ENCODE results near the gene SLC1A2.

SLC1A2 gene

DNA sequence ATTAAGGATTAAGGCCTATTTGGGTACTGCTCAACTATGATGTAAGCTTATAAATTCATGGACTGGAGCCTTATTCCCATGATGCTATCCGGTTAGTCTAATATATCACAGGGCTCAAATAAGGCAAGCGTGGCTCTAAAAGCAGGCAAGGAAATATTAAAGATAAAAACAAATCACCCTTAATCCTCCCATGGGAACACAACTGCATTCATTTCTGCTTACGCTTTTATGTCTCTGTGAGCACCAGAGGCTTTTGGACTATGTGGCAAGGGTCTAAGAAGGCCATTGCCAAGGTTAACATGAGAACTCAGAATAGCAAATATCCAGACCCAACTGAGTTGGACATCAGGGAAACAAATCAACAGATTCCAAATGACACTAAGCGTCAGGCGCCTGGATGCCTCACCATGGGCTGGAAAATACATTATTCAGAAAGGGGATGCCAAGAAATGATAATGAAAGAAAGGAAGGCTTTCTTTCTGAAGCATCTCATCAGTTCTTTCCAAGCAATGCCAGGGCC is 138.1 kb downstream of the SLC1A2 start:
- Histone ChIP-seq H3K4me1 (no peaks in the 10 kb centered on the region), H3K27me3 (no peaks in the 10 kb centered on the region), H3K9me3 (no peaks in the 10 kb centered on the region), H3K4me3 (ENCODE audit: low read depth, low read length) (no peak overlapping the region), H3K36me3 (no peaks in the 10 kb centered on the region)
- no peak for DNase-seq
- TF ChIP-seq, protein P1, sequence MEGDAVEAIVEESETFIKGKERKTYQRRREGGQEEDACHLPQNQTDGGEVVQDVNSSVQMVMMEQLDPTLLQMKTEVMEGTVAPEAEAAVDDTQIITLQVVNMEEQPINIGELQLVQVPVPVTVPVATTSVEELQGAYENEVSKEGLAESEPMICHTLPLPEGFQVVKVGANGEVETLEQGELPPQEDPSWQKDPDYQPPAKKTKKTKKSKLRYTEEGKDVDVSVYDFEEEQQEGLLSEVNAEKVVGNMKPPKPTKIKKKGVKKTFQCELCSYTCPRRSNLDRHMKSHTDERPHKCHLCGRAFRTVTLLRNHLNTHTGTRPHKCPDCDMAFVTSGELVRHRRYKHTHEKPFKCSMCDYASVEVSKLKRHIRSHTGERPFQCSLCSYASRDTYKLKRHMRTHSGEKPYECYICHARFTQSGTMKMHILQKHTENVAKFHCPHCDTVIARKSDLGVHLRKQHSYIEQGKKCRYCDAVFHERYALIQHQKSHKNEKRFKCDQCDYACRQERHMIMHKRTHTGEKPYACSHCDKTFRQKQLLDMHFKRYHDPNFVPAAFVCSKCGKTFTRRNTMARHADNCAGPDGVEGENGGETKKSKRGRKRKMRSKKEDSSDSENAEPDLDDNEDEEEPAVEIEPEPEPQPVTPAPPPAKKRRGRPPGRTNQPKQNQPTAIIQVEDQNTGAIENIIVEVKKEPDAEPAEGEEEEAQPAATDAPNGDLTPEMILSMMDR (IDR thresholded peaks at IDR 0.05; ENCODE audit: low read depth, low read length): no peak

DNA sequence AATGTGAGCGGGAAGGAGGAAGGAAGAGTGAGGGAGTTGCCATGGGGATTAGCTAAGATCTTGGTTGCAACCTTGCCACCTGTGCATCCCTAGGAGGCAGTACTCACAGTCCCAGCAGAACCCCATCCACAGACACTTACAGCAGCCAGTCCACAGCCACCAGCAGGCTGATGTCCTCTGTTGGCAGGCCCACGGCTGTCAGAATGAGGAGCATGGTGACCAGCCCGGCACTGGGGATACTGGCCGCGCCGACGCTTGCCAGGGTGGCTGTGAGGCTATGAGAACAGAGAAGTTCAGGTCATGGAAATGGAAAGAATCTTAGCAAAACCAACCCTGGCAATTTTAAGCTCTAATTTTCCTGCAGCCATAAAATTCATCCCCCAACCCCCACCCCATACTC is 138.6 kb downstream of the SLC1A2 start:
- Histone ChIP-seq H3K4me1 (no peaks in the 10 kb centered on the region), H3K4me3 (ENCODE audit: low read depth, low read length) (no peak overlapping the region), H3K27me3 (no peaks in the 10 kb centered on the region), H3K36me3 (no peaks in the 10 kb centered on the region), H3K9me3 (no peaks in the 10 kb centered on the region)
- no peak for DNase-seq
- TF ChIP-seq, protein P1 (IDR thresholded peaks at IDR 0.05; ENCODE audit: low read depth, low read length): no peak

DNA sequence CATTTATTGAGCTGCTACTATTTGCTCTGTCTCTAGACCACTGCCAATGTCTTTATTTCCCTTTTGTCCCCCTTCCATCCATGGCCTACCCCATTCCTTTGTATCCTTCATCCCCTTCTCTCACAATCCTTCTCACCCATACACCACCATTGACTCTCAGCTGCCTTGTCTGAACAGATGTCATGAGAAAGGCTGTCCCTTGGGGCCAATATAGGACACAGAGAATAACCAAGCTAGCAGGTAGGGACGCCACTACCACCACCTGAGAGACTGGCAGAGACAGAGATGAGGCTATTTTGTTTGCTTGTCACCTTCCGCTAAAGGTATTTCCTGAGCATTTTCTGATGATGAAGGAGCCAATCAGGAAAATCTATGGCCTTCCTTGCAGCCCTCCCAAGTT is 141.5 kb downstream of the SLC1A2 start:
- Histone ChIP-seq H3K36me3 (no peaks in the 10 kb centered on the region), H3K27me3 (no peaks in the 10 kb centered on the region), H3K4me1 (no peaks in the 10 kb centered on the region), H3K9me3 (no peaks in the 10 kb centered on the region), H3K4me3 (ENCODE audit: low read depth, low read length) (no peak overlapping the region)
- TF ChIP-seq, protein P1 (IDR thresholded peaks at IDR 0.05; ENCODE audit: low read depth, low read length): no peak
- DNase-seq: no peak

DNA sequence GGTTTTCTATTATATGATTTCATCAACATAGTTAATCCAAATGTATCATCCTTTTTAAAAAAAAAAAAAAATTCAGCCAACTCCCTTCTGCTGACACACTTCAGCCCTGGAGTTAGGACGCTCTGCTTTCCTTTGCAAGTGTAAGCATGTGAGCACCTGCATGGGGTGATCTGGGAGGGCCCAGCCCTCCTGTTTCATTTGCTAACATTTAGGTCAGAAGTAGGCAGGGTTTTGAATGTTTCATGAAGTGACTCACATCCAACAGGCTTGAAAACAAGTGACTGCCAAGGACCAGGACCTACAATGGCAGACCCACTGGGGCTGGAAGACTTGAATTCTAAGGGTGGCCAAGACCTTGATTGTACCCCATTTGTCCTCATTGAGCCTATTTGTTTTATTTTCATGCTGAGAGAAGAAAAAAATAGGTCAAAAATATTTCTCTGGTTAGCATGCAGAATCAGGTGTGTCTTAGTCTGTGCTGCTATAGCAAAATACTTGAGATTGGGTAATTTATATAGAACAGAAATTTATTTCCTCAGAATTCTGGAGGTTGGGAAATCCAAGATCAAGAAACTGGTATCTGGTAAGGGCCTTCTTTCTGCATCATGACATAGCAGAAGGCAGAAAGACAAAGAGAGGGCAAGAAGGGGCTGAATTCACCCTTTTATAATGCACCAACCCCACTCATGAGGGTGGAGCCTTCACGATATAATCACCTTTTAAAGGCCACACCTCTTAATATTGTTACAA is 142.8 kb downstream of the SLC1A2 start:
- Histone ChIP-seq H3K4me1 (no peaks in the 10 kb centered on the region), H3K27me3 (no peaks in the 10 kb centered on the region), H3K9me3 (no peaks in the 10 kb centered on the region), H3K4me3 (ENCODE audit: low read depth, low read length) (no peak overlapping the region), H3K36me3 (no peaks in the 10 kb centered on the region)
- TF ChIP-seq, protein P1 (IDR thresholded peaks at IDR 0.05; ENCODE audit: low read depth, low read length): no peak
- no peak for DNase-seq

DNA sequence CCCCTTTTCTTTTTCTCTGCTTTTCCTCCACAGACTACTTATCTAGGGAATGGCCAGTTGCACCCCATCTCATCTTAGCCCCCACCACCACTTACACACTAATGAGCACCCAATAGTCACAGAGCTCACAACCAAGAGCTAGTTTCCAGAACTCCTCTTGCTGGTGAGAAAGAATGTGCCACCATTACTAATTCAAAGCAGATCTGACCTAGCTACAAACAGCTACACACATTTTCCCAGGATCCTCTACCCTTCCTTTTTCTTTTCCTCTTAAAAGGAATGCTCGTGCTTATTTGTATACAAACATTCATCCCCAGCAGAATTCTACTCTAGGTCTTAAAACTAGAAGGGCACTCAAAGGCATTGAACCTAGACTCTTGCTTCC is 143.6 kb downstream of the SLC1A2 start:
- DNase-seq: no peak
- H3K27me3 ChIP-seq: no peaks in the 10 kb centered on the region
- H3K36me3 ChIP-seq: no peaks in the 10 kb centered on the region
- no peaks in the 10 kb centered on the region for H3K4me1 ChIP-seq
- TF ChIP-seq, protein P1 (IDR thresholded peaks at IDR 0.05; ENCODE audit: low read depth, low read length): no peak
- H3K4me3 ChIP-seq (ENCODE audit: low read depth, low read length): no peak overlapping the region
- no peaks in the 10 kb centered on the region for H3K9me3 ChIP-seq
